K562 (cell line): ENCODE results near the gene SELENOO. TPM values are rescaled to one million over a fixed set of nuclear protein-coding genes. Genes with fewer than 3 reads are reported as not detected.
A peak's percentile ranks its signal among the peaks of the same experiment; 100 is the strongest.

Experiments used
- ATAC-seq: fragments of 200-7000 bp; cut with Tn5 transposase; 3 replicates; pipeline ENCODE4 v1.9.1; 2020; ENCODE audit warnings: moderate library complexity
- BruUV-seq: library from RNA; stranded (reverse); fragments of 400-500 nt; replicated peaks from 2 replicates; lab custom pipeline; 2021; lab: Mats Ljungman, UMichigan
- CTCF ChIA-PET: fragments of 300-600 bp; formaldehyde crosslinking; extraction: SDS; loops from one replicate; lab custom pipeline; 2021; ENCODE audit warnings: low intra/inter-chr PET ratio; lab: Yijun Ruan, JAX
- POLR2A ChIA-PET: fragments of 300-600, 350-650 bp; sonication (Branson Sonifier 250); formaldehyde crosslinking; extraction: SDS; loops from one replicate; lab custom pipeline; 2021; ENCODE audit warnings: antibody characterized with exemption, inconsistent platforms; lab: Yijun Ruan, JAX
- DNase-seq, 4 experiments: peaks; one replicate each; pipeline versions ENCODE4 v3.0.0 to v3.0.0-alpha.2; 2011 to 2018; ENCODE audit warnings: low spot score in 3 of 4, mixed read lengths in 3 of 4; ENCODE audit errors: extremely low read depth in 1 of 4
- FAIRE-seq: peaks from 2 replicates; lab custom pipeline; 2011; peaks lifted over from hg19 to GRCh38; lab: Jason Lieb, UNC
- H2AFZ ChIP-seq: 2 replicates; pipeline ENCODE4 v1.6.0; 2011; ENCODE audit warnings: low read depth, low read length, control low read depth, inconsistent platforms
- H3K27ac ChIP-seq: fragments of 200-600 bp; 3 replicates; pipeline ENCODE4 v1.8.0; 2011; ENCODE audit warnings: low read depth, mild to moderate bottlenecking, control low read depth, inconsistent platforms, low read length, moderate library complexity, mixed read lengths; ENCODE audit errors: extremely low read depth
- H3K27me3 ChIP-seq, 2 experiments: fragments of 300-600 bp in 1 of 2; 2 replicates in 1 of 2; 3 replicates in 1 of 2; pipeline versions ENCODE4 v1.6.0 to v1.8.0; 2011; ENCODE audit warnings: inconsistent platforms in 2 of 2, low read length in 2 of 2, mild to moderate bottlenecking in 1 of 2, mixed read lengths in 1 of 2, moderate library complexity in 1 of 2; ENCODE audit not compliant: control insufficient read depth in 2 of 2, insufficient read depth in 2 of 2
- H3K36me3 ChIP-seq: fragments of 300-600 bp; 3 replicates; pipeline ENCODE4 v1.8.0; 2011; ENCODE audit warnings: mild to moderate bottlenecking, low read length, inconsistent platforms; ENCODE audit not compliant: control insufficient read depth, insufficient read depth
- H3K4me1 ChIP-seq, 2 experiments: fragments of 200-600 bp in 1 of 2; replicated peaks in 1 of 2; 2 replicates in 1 of 2; 3 replicates in 1 of 2; pipeline versions ENCODE4 v1.5.1 to v1.8.0; 2011; ENCODE audit warnings: inconsistent platforms in 2 of 2, low read length in 2 of 2, mild to moderate bottlenecking in 1 of 2, mixed read lengths in 1 of 2, moderate library complexity in 1 of 2; ENCODE audit not compliant: control insufficient read depth in 2 of 2, insufficient read depth in 2 of 2
- H3K4me2 ChIP-seq: 2 replicates; pipeline ENCODE4 v1.6.1; 2011; ENCODE audit warnings: low read length, control low read depth, inconsistent platforms, mixed read lengths; ENCODE audit not compliant: insufficient read depth
- H3K4me3 ChIP-seq: fragments of 200-600 bp; sonication (generic), shearing (Covaris generic); 2 replicates; pipeline ENCODE4 v1.5.1; 2016; ENCODE audit warnings: control low read depth, inconsistent platforms
- H3K79me2 ChIP-seq: fragments of 200-600 bp; 3 replicates; pipeline ENCODE4 v1.8.0; 2011; ENCODE audit warnings: low read length, inconsistent platforms; ENCODE audit not compliant: control insufficient read depth, insufficient read depth
- H3K9ac ChIP-seq, 2 experiments: 2 replicates each; pipeline versions ENCODE4 v1.6.0 to v1.6.1; 2011; ENCODE audit warnings: low read depth in 2 of 2, low read length in 2 of 2, control low read depth in 1 of 2, inconsistent platforms in 1 of 2, mild to moderate bottlenecking in 1 of 2, mixed read lengths in 1 of 2; ENCODE audit not compliant: insufficient read depth in 1 of 2
- H3K9me1 ChIP-seq: one replicate; pipeline ENCODE4 v1.6.0; 2011; ENCODE audit warnings: inconsistent platforms, mild to moderate bottlenecking, low read length, moderate library complexity; ENCODE audit not compliant: control insufficient read depth, insufficient read depth
- H3K9me3 ChIP-seq: replicated peaks from 2 replicates; pipeline ENCODE4 v1.5.1; 2011; ENCODE audit warnings: low read depth, low read length, inconsistent platforms; ENCODE audit not compliant: control insufficient read depth, insufficient read depth
- H4K20me1 ChIP-seq: replicated peaks from 2 replicates; pipeline ENCODE4 v1.6.1; 2011; ENCODE audit warnings: low read length, inconsistent platforms, mixed read lengths; ENCODE audit not compliant: control insufficient read depth, insufficient read depth
- GABPA ChIP-seq: fragments of 200-800 bp; sonication (Bioruptor generic); conservative IDR thresholded peaks from 2 replicates; pipeline ENCODE4 v1.6.1; 2016; ENCODE audit warnings: low read depth, missing genetic modification characterization, missing compliant biosample characterization
- PHTF2 ChIP-seq: fragments of 250-450 bp; sonication (Bioruptor Pico); IDR thresholded peaks from 2 replicates; pipeline ENCODE4 v1.5.0; 2021; ENCODE audit warnings: mild to moderate bottlenecking
- POLR2G ChIP-seq: fragments of 200-400 bp; formaldehyde crosslinking; IDR thresholded peaks from 2 replicates; pipeline ENCODE4 v1.6.1; 2017; ENCODE audit warnings: low read depth, mild to moderate bottlenecking, antibody characterized with exemption, low read length, moderate library complexity
- RBFOX2 ChIP-seq: fragments of 200-400 bp; formaldehyde crosslinking; IDR thresholded peaks from 2 replicates; pipeline ENCODE4 v1.6.1; 2017; ENCODE audit warnings: low read depth, mild to moderate bottlenecking, low read length, moderate library complexity
- TGIF2 ChIP-seq: sonication (generic); formaldehyde crosslinking; IDR thresholded peaks from 2 replicates; pipeline ENCODE4 v1.8.1; 2022; ENCODE audit warnings: mild to moderate bottlenecking, missing genetic modification reagents, moderate library complexity
- ZNF395 ChIP-seq: fragments of 200-800 bp; sonication (Bioruptor generic); IDR thresholded peaks from 2 replicates; pipeline ENCODE4 v1.6.1; 2017; ENCODE audit warnings: missing genetic modification characterization, missing compliant biosample characterization
- WGBS: fragments of 100-300 bp; shearing (Covaris generic); methylation state at CpG from one replicate; pipeline ENCODE4 v1.1.6; 2016; ENCODE audit warnings: low coverage, mixed read lengths; ENCODE audit not compliant: insufficient coverage; ENCODE audit errors: missing lambda C conversion rate; 5-methylcytosine and 5-hydroxymethylcytosine counted together
- in situ Hi-C: fragments of 300-500 bp; cut with MboI; formaldehyde crosslinking; loops from 4 replicates; pipeline ENCODE4 v1.15.0; 2018; ENCODE audit warnings: inconsistent platforms, mixed read lengths
- intact Hi-C: fragments of 100-400 bp; cut with micrococcal nuclease; formaldehyde crosslinking; loops from 2 replicates; pipeline ENCODE4 v1.14.2; 2022
- polyA plus RNA-seq, 8 experiments: library from polyadenylated mRNA; depleted of rRNA in 4 of 8; stranded (reverse) in 5 of 8; unstranded in 3 of 8; fragments of >200 nt; fragmentation: Nextera tagmentation in 2 of 8; fragmentation: Illumina TruSeq in 1 of 8; extraction: Ambion mirVana in 2 of 8; extraction: Trizol in 1 of 8; gene quantifications; 2 replicates each; pipeline versions ENCODE4 v1.2.1 to v1.2.3, GENCODE V29; 2011 to 2014; ENCODE audit warnings: inconsistent platforms in 1 of 8, missing spikeins in 1 of 8
- total RNA-seq, 7 experiments: library from RNA; depleted of rRNA in 6 of 7; stranded (reverse); fragments of >200 nt in 6 of 7; fragmentation: Illumina TruSeq in 2 of 7; extraction: Trizol in 2 of 7; gene quantifications; 2 replicates each; pipeline versions ENCODE4 v1.2.1 to v1.2.3, GENCODE V29; 2011 to 2021; ENCODE audit warnings: low replicate concordance in 1 of 7
- TF ChIP-seq, protein P1 (sequence below): fragments of 450-650 bp; IDR thresholded peaks from 2 replicates; pipeline ENCODE4 v1.7.0; 2016; ENCODE audit warnings: borderline replicate concordance

The SELENOO gene
- total and polyA plus RNA-seq, 9 of the 15 experiments (the other 6 are each of a cell fraction or from before 2014, with no cell fraction given), result 0.37 to 24.9 (median 8.3) TPM

- peaks cover 3% of the 10 kb centered on the region; the same call in 1 of the 2 replicates for H3K9me3 ChIP-seq
- ATAC-seq (no peak), DNase-seq (no peak), FAIRE-seq (no peak)
- H2AFZ ChIP-seq, result no peak overlapping the region
- intact Hi-C loops, result no loop called here
- no TSS peak for BruUV-seq
- no peak overlapping the region for H3K9ac ChIP-seq
- no peak overlapping the region for H3K27ac ChIP-seq
- 99% methylated on average over 24 of the region's 45 CpGs for WGBS
- peaks cover 20% of the 10 kb centered on the region for H3K79me2 ChIP-seq
- H3K4me2 ChIP-seq, result no peak overlapping the region
- in situ Hi-C loops, result no loop called here
- no peaks in the 10 kb centered on the region for H3K9me1 ChIP-seq
- ChIA-PET CTCF (no interaction called here), POLR2A (no interaction called here)
- peaks cover 44% of the 10 kb centered on the region; the same call in 2 of the 3 replicates for H3K36me3 ChIP-seq
- TF ChIP-seq RBFOX2 (peak; percentile 33; the same call in 1 of the 2 replicates), POLR2G (peak; percentile 68), PHTF2 (CRISPR knock-in tag) (no peak), GABPA (tag) (no peak), TGIF2 (CRISPR knock-in tag) (no peak), ZNF395 (no peak)
- TF ChIP-seq, protein P1, sequence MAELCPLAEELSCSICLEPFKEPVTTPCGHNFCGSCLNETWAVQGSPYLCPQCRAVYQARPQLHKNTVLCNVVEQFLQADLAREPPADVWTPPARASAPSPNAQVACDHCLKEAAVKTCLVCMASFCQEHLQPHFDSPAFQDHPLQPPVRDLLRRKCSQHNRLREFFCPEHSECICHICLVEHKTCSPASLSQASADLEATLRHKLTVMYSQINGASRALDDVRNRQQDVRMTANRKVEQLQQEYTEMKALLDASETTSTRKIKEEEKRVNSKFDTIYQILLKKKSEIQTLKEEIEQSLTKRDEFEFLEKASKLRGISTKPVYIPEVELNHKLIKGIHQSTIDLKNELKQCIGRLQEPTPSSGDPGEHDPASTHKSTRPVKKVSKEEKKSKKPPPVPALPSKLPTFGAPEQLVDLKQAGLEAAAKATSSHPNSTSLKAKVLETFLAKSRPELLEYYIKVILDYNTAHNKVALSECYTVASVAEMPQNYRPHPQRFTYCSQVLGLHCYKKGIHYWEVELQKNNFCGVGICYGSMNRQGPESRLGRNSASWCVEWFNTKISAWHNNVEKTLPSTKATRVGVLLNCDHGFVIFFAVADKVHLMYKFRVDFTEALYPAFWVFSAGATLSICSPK, result no peak
- H3K4me3 ChIP-seq, result no peak overlapping the region
- H4K20me1 ChIP-seq, result 0 out of 2 replicates have a peak, but pooled peaks cover 3% of the 10 kb centered on the region
- H3K4me1 ChIP-seq, result peaks cover 5 to 51% of the 10 kb centered on the region in 2 experiments; a peak in 3 of 5 replicates
- no peaks in the 10 kb centered on the region for H3K27me3 ChIP-seq
Observed at GRCh38 chr22:50205781-50206569, 5.2 kb downstream of the SELENOO start.
